Measurements from ENCODE around the gene IGSF21.

The IGSF21 gene

DNA sequence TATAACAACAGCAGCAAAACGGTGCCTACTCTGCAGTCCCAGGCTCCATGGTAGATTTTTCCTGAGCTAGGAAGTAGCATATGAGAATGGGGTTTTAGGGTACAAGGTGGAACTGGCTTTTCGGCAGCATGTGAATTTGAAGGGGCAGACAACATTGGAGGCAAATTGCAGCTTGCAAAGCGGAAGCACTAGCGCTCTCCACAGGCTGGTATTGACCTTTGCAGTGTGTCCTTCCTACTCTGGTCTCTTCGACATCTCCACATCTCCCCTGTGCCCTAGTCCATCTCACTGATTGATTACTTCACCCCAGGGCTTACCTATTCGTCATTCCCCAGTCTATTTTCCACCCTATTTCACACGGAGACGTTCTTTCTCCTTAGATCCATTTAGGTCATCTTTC, 13.0 kb downstream of the IGSF21 start:
- DNase-seq = no peak

DNA sequence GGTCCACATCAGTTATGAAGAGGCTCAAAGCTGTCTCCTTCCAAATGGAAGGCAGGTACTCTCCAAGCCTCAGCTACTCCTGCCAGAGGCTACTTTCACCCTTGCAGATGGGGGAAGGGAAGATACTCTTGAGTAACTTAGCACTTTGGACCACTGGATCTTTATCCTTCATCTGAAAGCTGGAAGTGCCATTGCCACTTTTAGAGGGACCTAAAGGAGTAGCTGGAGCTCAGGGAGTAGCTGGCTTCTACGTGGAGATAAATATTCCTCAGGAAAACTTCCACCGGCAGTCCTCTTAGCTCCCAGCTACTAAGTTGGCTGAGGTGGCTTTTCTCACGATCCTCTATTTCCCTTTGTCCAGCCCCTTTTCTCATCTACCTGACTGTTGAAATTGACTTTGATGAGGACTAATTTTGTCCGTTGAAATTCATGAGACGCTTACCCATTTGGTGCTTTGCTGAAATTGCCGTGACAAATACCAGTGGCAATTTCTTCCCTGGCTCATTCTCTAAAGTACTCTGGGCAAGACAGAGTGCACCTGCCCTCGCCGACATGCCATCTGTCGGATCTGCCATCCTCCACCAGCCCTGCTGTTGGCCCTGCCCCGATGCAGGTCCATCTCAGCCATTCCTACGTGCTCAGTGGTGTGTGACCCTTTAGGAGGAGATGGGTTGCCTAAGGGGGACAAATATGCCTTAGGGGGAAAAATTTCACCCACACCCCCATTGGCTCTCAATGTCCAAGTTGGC, 13.6 kb downstream of the IGSF21 start:
- DNase-seq = no peak

DNA sequence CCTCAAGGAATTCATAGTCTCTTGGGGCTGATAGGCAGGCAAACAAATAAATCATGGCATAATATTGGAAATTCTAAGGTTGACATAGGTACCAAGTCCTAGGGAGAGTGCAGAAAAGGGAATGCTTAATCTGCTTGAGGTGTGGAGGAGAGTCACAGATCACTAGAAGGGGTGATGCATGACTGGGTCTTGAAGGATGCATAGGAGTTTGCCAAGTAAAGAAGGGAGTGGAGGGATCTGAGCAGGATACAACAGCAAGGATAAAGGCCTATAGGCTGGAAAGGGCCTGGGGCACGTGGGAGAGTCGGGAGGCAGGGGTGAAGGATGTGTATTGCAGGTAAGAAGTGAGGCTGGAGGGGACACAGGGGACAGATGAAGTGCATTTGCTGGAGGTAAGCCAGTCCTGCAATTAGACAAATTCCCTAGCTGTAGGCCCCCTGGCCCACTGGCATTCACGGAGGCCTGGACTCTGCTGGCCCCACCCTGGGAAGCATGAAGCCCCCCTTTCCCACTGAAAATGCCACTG, 15.9 kb downstream of the IGSF21 start:
- DNase-seq = no peak

DNA sequence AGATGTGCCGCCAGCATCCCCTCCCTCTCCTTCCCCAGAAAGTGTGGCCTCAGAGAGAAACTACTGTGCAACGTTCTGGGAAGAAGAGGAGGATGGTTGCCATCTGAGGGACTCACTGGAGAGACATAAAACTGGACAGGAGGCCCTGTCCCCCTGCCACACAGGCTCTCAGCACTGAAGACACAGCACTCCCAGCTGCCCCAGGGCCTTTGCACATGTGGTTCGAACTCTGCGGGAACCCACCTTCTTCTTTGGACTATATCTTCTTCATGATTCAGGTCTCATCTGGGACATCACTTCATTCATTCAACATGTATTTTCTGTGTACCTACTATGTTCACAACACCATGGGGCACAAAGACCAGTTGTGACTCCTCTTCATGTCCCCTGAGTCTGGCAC, 17.4 kb downstream of the IGSF21 start:
- no peak for DNase-seq

DNA sequence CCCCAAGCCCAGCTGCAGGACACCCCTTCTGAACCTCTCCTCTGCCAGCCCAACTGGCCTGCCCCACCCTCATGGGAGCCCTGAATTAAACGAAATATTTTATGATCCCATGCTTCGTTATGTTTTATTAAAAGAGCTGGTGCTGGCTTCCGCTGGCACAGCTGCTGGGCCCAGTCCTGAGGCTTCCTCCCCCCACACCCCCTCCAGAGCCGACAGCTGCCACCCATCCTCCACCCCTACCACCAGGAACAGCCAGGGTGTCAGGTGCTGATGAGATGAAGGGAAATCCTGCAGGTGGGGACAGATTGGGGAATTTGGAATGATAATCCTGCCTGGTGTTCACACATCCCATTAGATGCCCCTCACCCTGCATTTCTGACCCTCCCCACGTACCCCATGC, 19.0 kb downstream of the IGSF21 start:
- DNase-seq = no peak

DNA sequence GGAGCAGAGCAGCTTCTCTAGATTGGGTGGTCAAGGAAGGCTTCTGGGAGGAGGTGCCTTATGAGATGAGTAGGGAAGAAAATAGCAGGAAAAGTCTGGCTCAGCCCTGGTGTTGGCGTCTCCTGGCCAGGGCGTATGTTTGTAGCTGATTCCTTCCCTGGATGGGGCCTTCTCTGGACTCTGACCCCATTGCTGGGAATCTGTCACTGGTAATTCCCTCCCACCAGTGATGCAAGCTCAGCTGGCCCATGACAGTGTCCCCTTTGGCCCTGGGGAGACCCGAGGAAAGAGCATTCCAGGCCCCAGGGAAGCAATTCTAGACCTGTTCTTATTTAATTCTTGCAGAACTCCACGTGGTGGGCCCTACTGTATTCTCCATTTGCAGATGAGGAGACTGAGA, 20.7 kb downstream of the IGSF21 start:
- no peak for DNase-seq

DNA sequence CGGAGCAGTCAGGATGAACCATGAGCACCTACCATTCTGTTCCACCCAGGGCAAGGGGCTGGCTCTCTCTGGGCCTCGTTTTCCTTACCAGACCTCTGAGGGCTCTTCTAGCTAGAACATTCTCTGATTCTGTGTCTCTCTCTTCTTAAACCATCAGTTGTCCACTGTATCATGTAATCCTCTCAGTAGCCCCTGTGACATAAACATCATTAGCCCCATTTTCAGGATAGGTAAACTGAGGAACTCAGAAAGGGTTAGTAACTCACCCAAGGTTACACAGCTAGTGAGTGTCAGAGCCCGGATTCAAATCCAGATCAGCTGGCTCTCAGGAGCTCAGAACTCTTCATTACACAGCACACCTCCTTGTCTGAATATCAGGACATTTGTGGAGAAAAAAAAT, 22.8 kb downstream of the IGSF21 start:
- no peak for DNase-seq

DNA sequence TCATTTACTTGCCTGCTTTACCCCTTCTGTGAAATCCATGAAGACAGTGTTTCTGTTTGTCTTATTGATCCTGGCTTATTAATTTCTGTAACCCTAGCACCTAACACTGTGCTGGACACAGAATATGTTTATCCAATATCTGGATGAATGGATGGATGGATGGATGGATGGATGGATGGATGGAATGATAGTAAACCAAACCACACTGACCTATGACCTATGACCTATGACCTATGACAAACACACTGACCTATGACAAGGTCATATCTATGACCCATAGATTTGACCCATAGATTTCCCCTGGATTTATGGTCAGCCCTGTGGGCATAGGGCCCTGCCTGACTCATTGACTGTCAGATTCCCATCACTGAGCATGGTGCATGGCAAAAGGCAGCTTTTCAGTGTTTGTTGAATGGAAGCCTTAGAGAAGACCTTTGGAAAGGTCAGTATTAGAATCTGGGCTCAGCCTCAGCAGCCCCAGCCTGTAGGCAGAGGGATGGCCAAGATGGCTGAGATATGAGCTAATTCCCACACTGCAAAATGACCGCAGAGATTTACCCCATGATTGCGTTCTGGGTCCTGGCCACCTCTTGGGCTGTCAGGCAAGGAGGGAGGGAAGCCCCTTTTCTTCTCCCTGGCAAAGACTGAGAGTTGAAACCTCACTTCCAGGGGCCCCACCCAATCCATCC, 24.6 kb downstream of the IGSF21 start:
- no peak for DNase-seq

DNA sequence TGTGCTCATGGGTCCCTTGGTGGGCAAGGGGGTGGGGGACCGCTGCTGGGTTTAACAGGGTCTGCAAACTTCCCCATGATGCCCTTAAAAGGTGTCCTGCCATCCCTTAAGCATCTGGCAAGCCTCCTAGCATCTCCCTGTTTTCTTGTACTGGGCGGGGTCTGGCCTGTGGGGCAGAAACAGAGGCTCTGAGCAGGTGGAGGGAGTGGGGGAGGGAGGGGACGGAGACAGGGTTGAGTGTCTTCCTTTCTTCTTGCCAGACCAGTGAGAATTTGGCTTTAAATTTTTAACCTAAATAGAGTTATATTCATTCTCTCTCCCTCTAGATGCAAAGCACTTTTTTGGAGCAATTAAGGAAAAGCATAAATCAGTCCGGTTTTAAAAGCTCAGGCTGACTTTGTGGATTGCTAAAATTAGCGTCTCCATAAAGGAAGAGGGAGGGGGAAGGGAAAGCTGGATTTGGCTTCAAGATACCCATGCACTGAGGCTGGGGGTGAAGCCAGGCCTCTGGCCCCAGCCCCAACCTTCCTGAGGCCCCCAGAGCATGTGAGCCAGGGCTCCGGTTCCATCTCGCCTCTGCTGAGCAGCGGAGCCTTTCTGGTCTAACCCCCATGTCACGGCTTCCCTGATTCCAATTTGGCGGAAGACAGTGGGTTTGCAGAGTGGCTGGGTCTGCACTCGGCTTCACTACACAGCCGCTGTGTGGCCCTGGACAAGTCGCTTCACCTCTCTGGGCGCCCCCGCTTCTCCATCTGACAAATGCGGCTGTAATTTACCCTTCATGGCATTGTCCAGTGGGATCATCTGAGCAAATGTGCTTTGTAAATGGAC, 25.3 kb downstream of the IGSF21 start:
- DNase-seq = no peak

DNA sequence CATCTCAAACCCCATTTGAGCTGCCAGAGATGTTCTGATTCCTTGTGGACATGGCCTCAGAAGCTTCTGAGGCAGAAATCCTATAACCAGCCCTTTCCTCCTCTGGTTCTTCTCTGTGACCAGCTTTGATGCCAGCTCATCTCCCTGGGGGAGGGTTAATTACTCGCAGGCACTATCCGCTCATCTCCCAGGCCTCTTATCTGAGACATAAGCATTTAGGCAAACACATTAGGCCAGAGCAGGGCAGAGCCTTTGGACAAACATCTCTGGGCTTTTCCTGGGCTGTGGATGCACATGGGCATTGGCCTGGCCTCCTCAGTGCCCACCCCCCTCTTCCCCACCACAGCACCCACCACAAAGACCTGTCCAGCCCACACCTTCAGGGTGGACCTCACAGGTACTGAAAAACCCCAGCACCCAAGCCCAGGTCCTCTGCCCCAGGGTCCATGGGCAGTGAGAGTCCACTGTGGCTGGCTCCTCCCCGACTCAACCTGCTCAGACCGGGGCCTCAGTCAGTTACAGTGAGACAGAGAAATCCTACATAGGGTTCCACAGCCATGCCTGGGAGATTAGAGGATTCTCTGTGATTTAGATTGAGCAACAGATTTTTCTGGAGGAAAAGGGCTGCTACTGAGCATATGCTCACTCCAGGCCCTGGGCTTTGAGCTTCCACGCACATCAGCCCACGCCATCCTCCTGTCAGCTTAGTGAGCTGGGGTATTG, 26.9 kb downstream of the IGSF21 start:
- no peak for DNase-seq

DNA sequence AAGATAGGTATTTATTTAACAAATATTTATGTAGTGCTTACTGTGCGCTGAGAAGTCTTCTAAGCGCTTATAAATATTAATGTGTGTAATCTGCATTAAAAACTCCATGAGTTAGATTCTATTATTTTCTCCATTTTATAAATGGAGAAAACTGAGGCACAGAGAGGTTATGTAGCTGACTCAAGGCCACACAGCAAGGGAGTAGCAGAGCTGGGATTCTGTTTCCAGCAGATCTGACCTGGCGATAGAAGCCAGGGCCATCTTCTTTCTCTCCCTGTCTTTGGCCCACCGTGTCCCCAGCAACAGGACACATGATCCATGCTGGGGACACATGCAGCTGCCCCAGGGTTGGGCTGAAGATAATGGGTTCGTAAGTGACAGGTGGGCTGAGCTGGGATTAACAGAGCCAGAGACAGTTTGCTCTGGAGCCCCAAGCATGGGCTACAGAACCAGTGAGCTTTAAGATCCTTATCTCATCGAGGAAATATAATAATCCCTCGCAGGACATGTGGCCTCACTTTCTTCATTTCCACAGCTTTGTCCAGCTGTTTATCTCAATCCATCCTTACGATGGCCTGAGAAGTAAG, 30.3 kb downstream of the IGSF21 start:
- no peak for DNase-seq

DNA sequence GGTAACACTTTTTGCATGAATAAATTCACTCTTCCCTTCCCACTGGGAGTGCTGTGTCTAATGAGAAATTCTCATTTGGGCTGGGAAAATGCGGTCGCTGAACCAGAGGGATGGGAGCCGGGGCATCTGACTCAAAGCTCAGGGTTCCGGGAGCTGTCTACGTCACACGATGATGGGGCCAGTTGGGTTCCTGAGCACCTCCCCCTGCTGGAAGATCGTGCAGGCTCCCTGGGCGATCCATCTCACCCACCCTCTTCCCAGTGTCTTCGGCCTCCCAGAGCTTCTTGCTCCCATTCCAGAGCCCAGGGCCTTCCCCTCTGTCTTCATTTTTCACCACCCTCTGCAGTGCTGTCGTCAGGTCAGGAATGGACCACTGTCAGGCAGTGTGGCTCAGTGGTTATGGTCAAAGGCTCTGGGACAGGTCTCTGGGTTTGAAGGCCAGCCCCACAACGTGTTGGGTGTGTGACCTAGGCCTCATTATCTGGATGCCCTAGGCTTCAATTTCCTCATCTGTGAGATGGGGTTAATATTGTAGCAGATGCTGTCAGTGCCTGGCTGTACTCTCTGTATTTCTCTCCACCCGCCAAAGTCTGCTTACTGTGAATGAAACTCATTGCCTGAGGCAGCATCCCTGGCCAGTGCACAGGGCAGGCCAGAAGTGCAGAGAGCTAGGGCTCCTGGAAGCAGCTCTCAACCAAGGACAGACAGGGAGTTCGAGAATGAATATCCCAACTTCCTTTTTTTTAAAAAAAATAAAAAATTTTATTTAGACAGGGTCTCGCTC, 31.8 kb downstream of the IGSF21 start:
- DNase-seq = no peak

DNA sequence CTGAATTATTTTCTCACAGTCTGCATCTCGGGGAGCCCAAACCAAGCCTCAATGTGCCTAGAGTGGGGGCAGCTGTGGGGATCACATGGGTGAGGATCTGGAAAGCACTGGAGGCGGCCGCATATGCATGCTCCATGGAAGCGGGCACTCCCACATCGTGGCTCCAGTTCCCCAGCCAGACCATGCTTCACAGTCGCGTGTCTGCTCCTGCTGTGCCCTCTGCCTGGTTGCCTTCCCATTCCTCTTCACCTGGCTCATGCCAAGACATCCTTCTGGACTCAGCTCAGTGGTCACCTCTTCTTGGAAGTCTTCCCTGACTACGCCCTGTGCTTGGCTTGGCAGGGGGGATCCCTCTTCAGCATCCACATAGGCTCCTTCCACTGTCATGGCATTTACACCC, 32.8 kb downstream of the IGSF21 start:
- DNase-seq = no peak

DNA sequence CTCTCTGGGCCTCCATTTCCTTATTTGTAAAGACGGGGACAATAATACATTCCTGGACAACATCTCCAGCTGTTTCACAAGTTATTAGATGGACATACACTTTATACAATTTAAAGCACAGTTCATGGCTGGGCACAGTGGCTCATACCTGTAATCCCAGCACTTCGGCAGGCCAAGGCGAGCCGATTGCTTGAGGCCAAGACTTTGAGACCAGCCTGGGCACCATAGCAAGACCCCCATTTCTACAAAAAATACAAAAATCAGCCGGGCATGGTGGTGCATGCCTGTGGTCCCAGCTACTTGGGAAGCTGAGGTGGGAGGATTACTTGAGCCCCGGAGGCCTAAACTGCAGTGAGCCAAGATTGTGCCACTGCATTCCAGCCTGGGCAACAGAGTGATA, 34.1 kb downstream of the IGSF21 start:
- no peak for DNase-seq

DNA sequence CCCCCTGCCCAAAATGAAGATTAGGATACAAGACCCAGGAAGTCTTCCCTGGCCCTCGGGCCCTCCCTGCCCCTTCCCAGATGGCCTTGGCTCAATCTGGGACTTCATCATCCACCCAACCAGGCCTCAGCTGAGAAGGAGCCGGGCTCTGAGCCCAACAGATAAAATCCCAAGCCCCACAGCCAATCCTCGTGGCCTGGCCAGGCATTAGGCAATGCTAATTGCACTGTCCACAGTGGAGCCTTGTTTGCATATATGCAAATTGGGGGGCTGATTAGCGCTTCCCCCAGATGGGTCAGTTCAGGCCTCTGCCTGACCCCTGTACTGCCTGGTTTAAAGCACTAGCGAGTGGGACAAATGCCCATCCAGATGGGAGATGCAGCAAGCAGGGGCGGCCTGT, 34.9 kb downstream of the IGSF21 start:
- DNase-seq = no peak

DNA sequence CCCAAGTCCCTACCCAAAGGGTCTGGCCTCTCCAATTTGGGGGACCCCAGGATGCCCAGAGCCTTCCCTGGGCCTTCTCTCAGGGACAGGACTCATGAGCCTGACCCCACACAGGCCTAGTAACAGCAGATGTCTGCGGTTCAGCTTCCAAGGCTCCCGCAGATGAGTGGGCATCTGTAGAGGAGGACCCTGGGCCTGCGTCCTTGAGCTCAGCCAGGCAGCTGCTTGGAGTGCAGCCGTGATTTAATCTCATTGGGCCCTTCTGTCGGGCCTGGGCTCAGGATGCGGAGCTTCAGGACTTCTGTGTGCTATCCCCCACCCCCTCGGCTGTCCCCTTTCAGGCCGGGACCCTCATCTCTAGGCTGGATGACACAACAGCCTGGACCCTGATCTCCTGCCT, 35.4 kb downstream of the IGSF21 start:
- DNase-seq = no peak

DNA sequence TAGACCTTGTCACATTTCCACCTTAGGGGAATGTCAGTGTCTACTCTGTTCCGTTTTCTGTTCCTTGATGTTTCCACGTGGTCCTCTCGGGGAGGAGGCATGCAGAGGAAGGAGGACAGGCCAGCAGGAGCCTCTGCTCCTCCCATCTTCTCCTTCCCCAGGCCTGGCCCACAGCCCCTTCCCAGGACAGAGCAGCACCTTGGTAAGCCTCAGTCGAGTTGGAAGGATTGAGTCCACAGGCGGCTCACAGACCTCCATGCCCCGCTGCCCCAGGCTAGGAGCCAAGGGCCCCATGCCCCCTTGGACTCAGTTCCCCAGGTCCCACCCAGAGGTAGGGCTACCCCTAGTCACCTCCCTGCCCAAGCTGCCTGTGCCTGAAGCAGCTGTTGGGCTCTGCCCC, 36.5 kb downstream of the IGSF21 start:
- DNase-seq = no peak

DNA sequence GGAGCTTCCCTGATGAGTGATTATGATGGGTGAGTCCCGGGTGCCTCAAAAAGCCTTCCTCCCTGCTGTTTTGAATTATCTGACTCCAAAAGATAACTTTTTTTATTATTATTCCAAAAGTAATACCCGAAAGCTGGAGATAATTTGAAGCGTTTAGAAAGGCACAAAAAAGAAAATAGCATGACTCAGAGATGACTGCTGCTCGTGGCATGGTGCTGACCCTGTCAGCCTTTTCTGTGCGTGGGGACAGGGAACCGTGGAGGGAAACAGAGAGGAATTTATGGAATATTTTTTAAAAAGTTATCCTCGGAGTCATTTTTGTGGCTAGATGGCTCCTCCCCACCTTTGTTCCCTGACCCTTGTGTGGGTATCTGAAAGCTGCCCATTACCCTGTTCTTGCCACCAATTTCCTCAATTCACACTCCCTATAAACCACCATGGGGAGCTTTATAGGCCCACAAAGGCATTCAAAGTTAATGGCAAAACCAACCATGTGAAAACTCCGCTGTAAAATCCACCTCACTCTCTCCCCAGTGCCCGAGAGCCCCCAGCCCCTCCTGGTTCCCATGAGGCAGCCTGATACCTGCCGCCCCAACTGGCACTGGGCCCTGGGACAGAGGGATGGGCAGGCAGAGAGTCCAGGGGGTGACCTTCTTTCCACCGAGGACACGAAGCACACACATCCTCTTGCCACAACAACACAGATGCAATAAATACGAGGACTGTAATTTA, 37.5 kb downstream of the IGSF21 start:
- no peak for DNase-seq

DNA sequence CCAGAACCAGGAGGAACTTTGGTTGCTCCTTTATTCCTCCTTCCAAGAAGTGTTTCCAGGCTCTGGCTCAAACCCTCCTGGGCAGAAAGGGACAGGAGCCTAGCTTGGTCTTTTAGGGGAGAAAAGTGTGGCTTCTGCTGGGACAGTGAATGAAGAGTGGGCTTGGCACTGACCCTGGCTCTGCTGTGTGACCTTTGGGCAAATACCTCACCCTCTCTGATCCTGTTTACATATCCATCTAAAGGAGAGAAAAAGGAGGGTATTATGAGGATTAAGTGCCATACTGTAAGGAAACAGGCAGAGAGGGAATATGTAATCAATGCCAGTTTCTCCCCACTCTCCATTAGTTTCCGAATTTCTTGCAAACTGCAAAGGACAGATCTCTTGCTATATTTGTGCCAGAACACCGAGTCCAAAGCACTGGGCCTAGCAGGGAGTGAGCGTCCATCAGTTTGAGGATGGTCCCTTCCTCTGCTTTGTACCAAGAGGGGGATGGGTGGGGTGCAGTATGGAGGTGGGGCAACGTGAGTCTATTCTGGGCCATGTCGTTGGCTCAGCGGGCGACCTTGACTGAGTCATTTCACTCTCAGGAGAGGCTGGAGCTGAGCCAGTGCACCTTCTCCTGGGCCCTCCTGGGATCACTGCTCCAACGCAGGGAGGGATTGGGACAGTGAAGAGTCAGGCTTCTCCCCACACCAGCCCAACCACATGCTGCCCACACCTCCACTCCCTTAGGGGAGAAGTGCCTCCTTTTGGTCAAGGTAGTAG, 38.4 kb downstream of the IGSF21 start:
- no peak for DNase-seq

DNA sequence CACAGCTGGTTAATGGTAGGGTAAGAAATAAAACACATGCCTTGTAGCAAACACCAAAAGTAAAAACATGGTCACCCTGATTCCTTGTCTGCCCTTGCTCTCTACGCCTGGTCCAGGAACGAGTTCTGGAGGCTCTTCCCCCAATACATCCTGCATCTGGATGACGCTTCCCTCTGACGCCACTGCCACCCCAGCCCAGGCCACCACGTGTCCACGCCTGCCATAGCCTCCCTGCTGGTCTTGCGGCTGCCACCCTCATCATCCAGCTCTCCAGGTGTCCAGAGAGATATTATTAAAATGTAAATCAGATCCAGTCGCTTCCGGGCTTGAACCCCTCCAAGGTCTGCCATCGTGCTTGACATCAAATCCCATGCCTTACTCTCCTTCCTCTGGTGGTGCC, 39.3 kb downstream of the IGSF21 start:
- DNase-seq = no peak

Measured in CD4-positive, alpha-beta T cell treated with Interleukin-10 for 1 hour (primary cell).